Fibroblast of gingiva (primary cell): ENCODE data around the gene HNRNPH2.
A peak's percentile ranks its signal among the peaks of the same experiment; 100 is the strongest.

Experiments used
- DNase-seq: peaks from one replicate; pipeline ENCODE4 v3.0.0-alpha.2; 2011; ENCODE audit warnings: low read depth

The HNRNPH2 gene

GRCh38 chrX:101395789-101396188, 12.2 kb upstream of the HNRNPH2 start:
- peak; percentile 49 for DNase-seq

DNA sequence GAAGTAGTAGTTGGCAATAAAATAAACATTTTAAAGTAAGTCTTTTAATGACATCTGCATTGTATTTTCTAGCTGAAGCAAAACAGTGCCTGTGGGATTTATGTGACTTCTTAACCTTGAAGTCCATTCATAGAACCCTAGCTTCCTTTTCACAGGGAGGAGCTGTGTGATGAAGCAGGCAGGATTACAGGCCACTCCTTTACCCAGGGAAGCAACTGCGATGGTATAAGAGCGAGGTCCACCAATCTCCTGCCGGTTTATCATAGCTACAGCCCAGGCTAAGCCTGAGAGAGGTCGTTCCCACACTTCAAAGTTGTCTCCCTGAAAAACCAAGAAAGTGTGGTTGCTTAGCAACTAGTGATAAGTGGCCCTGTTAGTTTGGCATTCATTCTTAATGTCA, 10.2 kb upstream of the HNRNPH2 start:
- no peak for DNase-seq

- no peak for DNase-seq
These were observed 9.3 kb upstream of the HNRNPH2 start for GRCh38 chrX:101398694-101399093.

DNA sequence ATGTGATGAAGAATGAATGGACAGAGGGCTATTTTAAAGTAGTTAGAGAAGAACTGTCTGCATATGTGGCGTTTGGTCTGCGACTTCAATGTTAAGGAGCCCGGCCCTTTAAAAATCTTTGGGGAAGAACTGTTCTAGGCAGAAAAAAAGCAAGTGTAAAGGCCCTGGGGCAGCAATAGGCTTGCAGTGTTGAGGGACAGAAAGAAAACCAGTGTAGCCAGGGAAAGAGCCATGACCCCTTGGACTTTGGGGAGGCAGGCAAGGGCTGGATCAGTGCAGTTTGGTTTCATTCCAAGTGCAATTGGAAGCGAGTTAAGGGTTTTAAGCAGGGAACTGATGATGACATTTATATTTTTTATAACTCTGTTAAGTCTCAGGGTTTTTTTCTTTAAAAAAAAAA, 8.2 kb upstream of the HNRNPH2 start:
- DNase-seq = no peak

DNA sequence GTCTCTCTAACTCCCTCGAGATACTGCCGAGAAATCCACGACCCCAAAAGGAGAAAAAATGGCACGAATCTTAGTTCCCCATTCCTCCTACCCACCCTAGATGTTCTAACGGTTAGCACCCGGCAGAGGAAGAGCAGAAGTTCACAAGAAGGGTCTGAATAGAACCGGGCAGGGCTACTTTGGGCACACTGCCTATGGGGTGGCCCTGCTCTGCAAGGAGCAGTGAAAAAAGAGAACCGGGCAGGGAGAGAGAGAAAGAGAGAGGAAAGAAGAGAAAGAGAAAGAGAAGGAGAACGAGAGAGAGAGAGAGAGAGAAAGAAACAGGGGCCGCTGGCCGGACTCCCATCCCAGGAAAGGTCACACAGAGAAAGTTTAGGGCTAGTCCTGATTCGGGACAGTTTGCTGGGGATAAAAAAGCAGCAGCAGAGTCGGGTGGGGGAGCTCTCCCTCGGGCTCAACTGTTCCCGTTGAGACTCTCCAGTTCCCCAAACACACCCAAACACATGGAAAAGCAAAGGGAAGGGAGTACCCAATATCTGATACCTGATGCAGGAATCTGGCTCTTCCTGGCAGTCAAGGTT, 765 bp upstream of the HNRNPH2 start:
- no peak for DNase-seq

- DNase-seq = no peak
These were observed 465 bp downstream of the HNRNPH2 start for GRCh38 chrX:101408532-101408841.

DNA sequence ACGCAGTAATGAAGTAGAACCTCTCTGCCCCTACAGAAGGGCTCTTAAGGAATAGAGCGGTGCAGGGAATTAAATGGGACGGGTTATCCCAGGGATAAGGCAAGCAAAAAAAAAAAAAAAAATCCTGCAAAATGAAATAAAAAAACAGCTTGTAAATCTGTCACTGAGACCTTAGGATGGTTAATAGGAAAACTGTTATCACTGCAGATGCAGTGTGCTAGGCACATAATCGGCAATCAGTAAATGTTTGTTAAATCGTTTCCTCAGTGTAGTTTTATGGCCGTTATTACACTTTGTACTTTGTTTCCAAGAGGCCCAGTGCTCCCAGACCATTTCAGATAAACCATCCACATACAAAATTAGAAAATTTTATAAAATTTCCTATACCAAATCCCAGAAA, 1.0 kb downstream of the HNRNPH2 start:
- no peak for DNase-seq

- DNase-seq = no peak
These were observed 2.4 kb downstream of the HNRNPH2 start for GRCh38 chrX:101410461-101410860.

- no peak for DNase-seq
These were observed 4.0 kb downstream of the HNRNPH2 start for GRCh38 chrX:101411984-101412383.

DNA sequence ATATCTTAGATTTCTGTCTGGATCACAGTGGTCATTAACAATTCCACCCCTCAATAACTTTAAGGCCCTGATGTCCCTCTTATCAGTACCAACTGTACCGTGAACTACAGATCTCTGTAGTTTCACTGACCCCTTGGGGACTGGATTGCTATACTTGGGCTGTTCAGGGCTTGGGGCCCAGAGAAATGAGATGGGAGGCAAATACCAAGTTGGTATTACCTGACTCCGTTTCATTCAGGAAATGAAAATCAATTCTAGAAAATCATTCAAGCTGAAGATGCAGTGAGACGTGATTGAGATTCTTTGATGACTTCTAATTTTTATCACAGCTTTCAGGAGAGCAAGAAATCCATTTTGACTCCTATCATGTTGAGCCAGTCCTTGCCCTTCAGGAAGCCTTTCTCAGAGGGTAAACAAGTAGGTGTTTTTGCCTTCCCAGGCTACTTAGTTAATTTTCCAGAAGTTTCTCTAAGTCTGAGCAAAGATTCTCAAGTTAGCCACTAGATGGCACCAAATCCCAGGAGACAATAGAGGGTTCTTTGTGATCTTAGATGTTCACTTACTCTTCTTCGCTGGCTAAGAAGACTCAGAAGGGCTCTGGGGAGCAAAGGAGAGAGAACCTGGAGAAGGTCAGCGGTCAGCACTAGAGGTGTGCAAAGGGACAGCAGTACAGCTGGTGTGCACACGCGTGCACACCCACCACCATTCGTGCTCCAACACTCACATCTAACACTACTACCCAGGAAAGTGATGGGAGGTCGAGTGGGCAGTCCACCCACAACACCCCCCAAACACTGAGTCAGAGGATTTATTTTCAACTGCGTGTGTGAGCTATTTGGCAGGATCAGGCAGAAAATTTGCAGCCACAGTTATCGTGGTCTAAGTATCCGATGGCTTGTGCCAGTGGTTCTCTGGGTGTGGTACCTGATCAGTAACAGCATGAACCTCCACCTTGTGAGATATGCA, 7.4 kb downstream of the HNRNPH2 start:
- DNase-seq = peak; percentile 59

DNA sequence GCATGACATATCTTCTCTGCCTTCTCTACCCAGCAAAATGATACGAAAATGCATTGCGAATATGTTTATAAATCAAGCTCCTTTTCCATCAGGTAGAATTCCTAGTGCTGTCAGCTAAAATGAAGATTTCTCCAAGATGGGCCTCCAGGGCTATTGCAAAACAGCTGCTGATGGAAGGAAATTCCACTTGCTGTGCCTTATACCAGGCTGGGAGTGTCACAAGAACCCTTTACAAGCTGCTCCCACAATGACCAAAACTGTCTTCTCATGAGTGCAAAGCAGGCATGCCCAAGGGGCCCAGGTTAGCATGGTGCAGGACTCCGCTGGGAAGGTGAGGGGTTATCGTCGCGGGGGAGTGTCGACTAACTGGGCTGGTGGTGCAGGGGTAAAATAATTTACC, 8.7 kb downstream of the HNRNPH2 start:
- no peak for DNase-seq

- DNase-seq = no peak
These were observed 9.2 kb downstream of the HNRNPH2 start for GRCh38 chrX:101417190-101417589.

GRCh38 chrX:101417981-101418841, 10.2 kb downstream of the HNRNPH2 start:
- peak; percentile 16 for DNase-seq

DNA sequence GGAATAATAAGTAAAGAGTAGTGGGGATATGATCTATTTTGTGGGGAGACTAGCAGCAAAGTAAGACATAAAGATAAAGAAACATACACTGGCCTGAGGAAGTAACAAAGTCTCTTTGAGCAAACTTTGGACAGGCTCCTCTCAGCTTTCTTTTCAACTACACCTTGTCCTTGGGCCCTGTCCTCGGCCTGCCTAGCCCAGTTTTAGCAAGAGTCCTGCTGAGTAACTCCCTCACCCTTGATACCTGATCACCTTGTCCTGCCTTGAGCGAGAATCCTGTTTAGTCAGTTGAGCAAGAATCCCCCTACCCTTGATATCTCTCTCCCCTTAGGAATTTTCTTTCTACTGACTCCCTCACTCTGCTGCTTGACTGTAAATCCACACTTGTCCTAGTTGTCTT, 11.5 kb downstream of the HNRNPH2 start:
- no peak for DNase-seq

DNA sequence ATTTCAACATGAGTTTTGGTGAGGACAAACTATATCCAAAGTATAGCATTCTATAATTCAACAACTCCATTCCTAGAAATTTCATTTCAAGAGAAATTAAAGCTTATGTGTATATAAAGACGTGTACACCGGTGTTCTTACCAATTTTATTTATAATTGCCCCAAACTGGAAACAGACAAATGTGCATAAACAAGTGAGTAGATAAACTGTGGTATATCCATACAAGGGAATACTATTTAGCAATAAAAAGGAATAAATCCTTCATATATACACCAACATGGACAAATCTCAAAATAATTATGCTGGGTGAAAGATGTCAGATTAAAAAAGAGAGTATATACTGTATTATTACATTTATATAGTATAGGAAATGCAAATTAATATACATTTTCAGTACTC, 19.9 kb downstream of the HNRNPH2 start:
- DNase-seq = no peak

- DNase-seq = no peak
These were observed 21.9 kb downstream of the HNRNPH2 start for GRCh38 chrX:101429934-101430333.

- DNase-seq = no peak
These were observed 22.5 kb downstream of the HNRNPH2 start for GRCh38 chrX:101430457-101431078.

DNA sequence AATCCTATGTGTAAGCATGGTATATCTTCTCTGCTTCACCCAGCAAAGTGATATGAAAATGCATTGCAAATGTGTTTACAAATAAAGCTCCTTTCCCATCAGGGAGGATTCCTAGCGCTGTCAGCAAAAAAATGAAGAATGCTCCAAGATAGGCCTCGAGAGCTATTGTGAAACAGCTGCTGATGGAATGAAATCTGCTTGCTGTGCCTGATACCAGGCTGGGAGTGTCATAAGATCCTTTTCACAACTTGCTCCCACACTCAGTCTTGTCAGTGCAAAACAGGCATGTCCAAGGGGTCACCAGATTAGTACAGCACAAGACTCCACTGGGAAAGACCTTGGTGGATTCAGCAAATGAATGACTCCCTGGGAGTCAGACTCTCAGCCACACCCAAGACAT, 34.1 kb downstream of the HNRNPH2 start:
- DNase-seq = peak; percentile 11

- no peak for DNase-seq
These were observed 41.3 kb downstream of the HNRNPH2 start for GRCh38 chrX:101449279-101449678.

DNA sequence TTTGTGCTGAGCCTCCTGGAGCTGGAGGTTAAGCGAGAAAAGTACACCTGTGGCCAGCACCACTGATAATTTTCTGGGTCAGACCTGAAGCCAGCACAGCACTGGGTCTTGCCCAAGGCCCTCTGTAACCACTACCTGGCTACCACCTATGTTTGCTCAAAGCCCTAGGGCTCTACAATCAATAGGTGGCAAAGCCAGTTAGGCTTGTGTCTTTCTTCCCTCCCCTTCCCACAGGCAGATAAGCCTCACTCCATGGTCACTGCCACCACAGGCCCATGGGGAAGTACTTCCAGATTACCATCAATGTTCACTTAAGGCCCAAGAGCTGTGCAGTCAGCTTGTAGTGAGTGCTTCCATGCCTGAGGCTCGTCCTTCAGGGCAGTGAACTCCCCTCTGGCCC, 42.1 kb downstream of the HNRNPH2 start:
- no peak for DNase-seq

GRCh38 chrX:101450961-101451360, 42.9 kb downstream of the HNRNPH2 start:
- peak; percentile 76 for DNase-seq

- no peak for DNase-seq
These were observed 44.0 kb downstream of the HNRNPH2 start for GRCh38 chrX:101452056-101452455.
